Measurements from ENCODE around the gene DNAAF1. TPM values are rescaled to one million over a fixed set of nuclear protein-coding genes. Genes with fewer than 3 reads are reported as not detected.
A peak's percentile ranks its signal among the peaks of the same experiment; 100 is the strongest.

DNAAF1 gene
- total RNA-seq, 1 donor from 2014 or later = 0.11 TPM

DNA sequence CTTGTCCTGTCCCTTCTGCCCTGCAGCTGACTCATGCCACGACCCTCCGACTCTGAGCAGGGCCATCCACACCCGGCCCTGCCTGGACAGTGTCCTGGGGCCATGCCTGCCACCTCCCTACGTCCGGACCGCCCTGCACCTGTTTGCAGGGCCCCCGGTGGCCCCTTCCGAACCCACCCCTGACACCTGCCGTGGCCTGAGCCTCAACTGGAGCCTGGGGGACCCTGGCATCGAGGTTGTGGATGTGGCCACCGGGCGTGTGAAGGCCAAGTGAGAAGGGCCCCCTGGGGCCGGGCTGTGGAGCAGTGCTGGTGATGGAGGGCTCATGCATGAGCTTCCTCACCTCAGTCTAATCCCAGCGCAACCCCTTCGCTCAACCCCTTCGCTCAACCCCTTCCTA, 51.0 kb downstream of the DNAAF1 start:
- no peak overlapping the region for H2AFZ ChIP-seq (replicated peaks)
- H3K9ac ChIP-seq = no peak overlapping the region
- H3K4me2 ChIP-seq = no peak overlapping the region
- Mint-ChIP-seq H3K36me3 (no peaks in the 10 kb centered on the region), H3K9me3 (no peaks in the 10 kb centered on the region), H3K27ac (no peak overlapping the region), H3K4me1 (peaks cover 18% of the 10 kb centered on the region), H3K4me3 (no peak overlapping the region), H3K27me3 (ENCODE audit: insufficient read depth, low read depth) (peaks cover 9% of the 10 kb centered on the region)
- TF ChIP-seq EZH2phosphoT487 (IDR thresholded peaks at IDR 0.05) (no peak), EZH2 (IDR thresholded peaks at IDR 0.05) (no peak)
- TF ChIP-seq, protein P1, sequence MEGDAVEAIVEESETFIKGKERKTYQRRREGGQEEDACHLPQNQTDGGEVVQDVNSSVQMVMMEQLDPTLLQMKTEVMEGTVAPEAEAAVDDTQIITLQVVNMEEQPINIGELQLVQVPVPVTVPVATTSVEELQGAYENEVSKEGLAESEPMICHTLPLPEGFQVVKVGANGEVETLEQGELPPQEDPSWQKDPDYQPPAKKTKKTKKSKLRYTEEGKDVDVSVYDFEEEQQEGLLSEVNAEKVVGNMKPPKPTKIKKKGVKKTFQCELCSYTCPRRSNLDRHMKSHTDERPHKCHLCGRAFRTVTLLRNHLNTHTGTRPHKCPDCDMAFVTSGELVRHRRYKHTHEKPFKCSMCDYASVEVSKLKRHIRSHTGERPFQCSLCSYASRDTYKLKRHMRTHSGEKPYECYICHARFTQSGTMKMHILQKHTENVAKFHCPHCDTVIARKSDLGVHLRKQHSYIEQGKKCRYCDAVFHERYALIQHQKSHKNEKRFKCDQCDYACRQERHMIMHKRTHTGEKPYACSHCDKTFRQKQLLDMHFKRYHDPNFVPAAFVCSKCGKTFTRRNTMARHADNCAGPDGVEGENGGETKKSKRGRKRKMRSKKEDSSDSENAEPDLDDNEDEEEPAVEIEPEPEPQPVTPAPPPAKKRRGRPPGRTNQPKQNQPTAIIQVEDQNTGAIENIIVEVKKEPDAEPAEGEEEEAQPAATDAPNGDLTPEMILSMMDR (IDR thresholded peaks at IDR 0.05) = no peak
- no peaks in the 10 kb centered on the region for H3F3A ChIP-seq (ENCODE audit: low read depth)
- no peaks in the 10 kb centered on the region for H3K79me2 ChIP-seq (ENCODE audit: low read depth)
- H3K9me3 ChIP-seq (ENCODE audit: low read depth) = no peaks in the 10 kb centered on the region
- H4K20me1 ChIP-seq (ENCODE audit: low read depth) = no peaks in the 10 kb centered on the region
- H3K4me3 ChIP-seq = no peak overlapping the region
- H3K27ac ChIP-seq = no peak overlapping the region
- H3K36me3 ChIP-seq = no peaks in the 10 kb centered on the region
- H3K27me3 ChIP-seq = no peaks in the 10 kb centered on the region
- DNase-seq (ENCODE audit: low spot score) = no peak
- peaks cover 8% of the 10 kb centered on the region for H3K4me1 ChIP-seq

DNA sequence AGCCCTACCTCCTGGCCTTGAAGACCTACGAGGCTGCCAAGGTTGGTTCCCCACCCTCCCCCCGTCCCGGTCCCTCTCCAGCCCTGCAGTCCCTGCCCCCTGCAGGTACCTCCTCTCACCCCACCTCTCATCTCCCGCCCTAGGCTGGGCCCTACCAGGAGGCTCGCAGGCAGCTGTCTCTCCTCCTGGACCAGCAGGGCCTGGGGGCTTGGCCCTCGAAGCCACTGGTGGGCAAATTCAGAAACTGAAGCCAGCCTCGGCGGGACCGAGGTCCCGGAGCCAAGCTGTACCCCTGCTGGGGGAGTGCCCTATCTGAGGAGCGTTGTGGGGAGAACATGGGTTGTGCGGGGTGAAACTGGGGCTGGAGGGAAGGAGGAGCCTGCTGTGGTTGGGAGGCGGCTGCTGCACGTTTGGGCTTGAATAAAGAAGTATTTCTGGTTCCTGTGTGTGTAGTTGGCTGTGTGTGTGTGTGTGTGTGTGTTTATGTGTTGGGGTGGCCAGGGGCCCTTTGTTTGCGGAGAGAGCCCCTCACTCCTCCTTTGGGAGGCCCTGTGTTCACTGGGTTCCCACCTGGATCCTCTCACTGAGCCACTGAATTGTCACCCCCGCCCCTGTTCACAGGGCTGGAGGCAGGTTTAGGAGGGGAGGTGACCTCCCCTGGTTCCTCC, 51.8 kb downstream of the DNAAF1 start:
- no peak overlapping the region for H3K4me3 Mint-ChIP-seq
- Histone ChIP-seq H3K36me3 (no peaks in the 10 kb centered on the region), H3F3A (ENCODE audit: low read depth) (no peaks in the 10 kb centered on the region), H3K9ac (no peak overlapping the region), H4K20me1 (ENCODE audit: low read depth) (no peaks in the 10 kb centered on the region), H3K4me3 (no peak overlapping the region), H3K4me2 (no peak overlapping the region), H3K27me3 (no peaks in the 10 kb centered on the region), H3K27ac (no peak overlapping the region), H3K4me1 (peaks cover 8% of the 10 kb centered on the region), H2AFZ (replicated peaks) (no peak overlapping the region), H3K9me3 (ENCODE audit: low read depth) (no peaks in the 10 kb centered on the region), H3K79me2 (ENCODE audit: low read depth) (no peaks in the 10 kb centered on the region)
- DNase-seq (ENCODE audit: low spot score) = no peak
- H3K36me3 Mint-ChIP-seq = no peaks in the 10 kb centered on the region
- H3K9me3 Mint-ChIP-seq = no peaks in the 10 kb centered on the region
- TF ChIP-seq, protein P1 (IDR thresholded peaks at IDR 0.05) = no peak
- no peak for TF ChIP-seq EZH2phosphoT487 (IDR thresholded peaks at IDR 0.05)
- TF ChIP-seq EZH2 (IDR thresholded peaks at IDR 0.05) = no peak
- peaks cover 18% of the 10 kb centered on the region for H3K4me1 Mint-ChIP-seq
- H3K27me3 Mint-ChIP-seq (ENCODE audit: insufficient read depth, low read depth) = peaks cover 13% of the 10 kb centered on the region
- peak overlapping the region; percentile 59 for H3K27ac Mint-ChIP-seq

DNA sequence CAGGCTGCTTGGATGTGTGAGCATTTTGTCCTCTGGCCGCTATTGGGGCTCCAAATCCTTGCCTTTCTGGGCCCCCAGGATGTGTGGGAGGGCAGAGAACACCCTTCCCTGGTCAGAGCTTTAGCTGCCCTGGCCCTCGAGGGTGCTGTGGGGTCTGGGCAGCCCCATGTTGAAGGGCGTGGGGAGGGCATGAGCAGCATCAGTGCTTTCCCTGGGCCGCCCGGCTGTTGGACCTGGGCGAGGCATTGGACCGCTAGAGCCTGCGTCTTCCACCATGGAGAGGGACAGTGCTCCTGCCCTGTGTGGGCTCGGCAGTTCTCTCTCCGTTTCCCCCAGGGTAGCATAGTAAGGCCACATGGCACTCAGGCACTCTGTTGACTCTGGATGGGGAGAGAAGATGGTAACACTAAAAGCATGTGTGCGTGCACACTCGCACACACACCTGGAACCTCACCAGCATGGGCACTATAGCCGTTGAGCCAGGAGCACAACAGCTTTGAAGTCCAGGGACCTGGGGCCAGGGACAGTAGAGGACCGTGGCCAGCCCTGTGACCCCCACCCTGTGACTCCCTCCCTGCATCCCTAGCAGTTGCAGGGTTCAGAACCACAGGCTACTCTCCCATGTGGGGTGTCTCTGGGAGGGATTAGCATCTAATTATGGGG, 52.5 kb downstream of the DNAAF1 start:
- H3K9ac ChIP-seq = no peak overlapping the region
- no peak for DNase-seq (ENCODE audit: low spot score)
- no peaks in the 10 kb centered on the region for H3K27me3 ChIP-seq
- Mint-ChIP-seq H3K36me3 (no peaks in the 10 kb centered on the region), H3K27ac (no peak overlapping the region), H3K27me3 (ENCODE audit: insufficient read depth, low read depth) (peaks cover 10% of the 10 kb centered on the region), H3K4me3 (no peak overlapping the region), H3K9me3 (no peaks in the 10 kb centered on the region), H3K4me1 (peaks cover 18% of the 10 kb centered on the region)
- H3K4me3 ChIP-seq = no peak overlapping the region
- no peaks in the 10 kb centered on the region for H3K79me2 ChIP-seq (ENCODE audit: low read depth)
- H3K4me1 ChIP-seq = peaks cover 8% of the 10 kb centered on the region
- no peaks in the 10 kb centered on the region for H3K36me3 ChIP-seq
- no peak overlapping the region for H3K4me2 ChIP-seq
- H4K20me1 ChIP-seq (ENCODE audit: low read depth) = no peaks in the 10 kb centered on the region
- no peaks in the 10 kb centered on the region for H3K9me3 ChIP-seq (ENCODE audit: low read depth)
- no peak overlapping the region for H2AFZ ChIP-seq (replicated peaks)
- no peak overlapping the region for H3K27ac ChIP-seq
- TF ChIP-seq EZH2phosphoT487 (IDR thresholded peaks at IDR 0.05) = no peak
- no peak for TF ChIP-seq EZH2 (IDR thresholded peaks at IDR 0.05)
- TF ChIP-seq, protein P1 (IDR thresholded peaks at IDR 0.05) = no peak
- H3F3A ChIP-seq (ENCODE audit: low read depth) = no peaks in the 10 kb centered on the region
